Activated gamma-delta T cell treated with Interleukin-2 at 50 U/mL for 16 hours (primary cell): Measurements from ENCODE around the gene VGF.
"Not testable (repeated sequence)": the region's sequence is repeated elsewhere in the genome, so short reads cannot be mapped to it uniquely, and the experiment has no call there.

Experiments used
- DNase-seq: peaks from one replicate; pipeline ENCODE4 v3.0.0-alpha.2; 2020

Gene VGF

DNA sequence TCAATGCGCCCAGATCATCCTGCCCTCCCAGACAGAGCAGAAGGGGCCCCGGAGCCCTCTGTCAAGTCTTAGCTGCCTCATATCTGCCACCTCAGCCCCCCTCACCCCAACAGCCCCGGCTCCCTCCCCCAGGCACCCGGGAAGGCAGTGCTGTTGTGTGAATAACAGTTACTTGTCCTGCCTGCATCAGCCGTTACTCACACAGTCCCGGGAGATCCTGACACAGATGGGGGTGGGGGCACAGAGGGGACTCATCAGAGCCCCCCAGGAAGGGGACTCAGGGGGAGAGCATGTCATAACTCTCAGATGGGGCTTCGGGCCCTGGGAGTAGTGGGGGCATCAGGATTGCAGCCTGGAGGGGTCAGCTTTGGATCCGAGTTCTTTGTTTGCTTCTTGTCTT, 50.9 kb downstream of the VGF start:
- no peak for DNase-seq

DNA sequence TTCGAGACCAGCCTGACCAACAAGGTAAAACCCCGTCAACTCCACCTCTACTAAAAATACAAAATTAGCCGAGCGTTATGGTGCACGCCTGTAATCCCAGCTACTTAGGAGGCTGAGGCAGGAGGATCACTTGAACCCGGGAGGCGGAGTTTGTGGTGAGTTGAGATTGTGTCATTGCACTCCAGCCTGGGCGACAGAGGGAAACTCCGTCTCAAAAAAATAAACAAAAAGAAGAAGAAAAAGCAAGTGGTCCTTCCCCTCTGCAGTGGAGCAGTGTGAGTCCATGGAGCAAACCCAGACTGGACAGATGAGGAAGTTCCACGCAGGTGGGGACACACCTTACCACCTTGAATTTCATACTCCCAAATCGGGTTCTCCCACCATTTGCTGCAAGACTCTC, 51.5 kb downstream of the VGF start:
- DNase-seq = no peak

DNA sequence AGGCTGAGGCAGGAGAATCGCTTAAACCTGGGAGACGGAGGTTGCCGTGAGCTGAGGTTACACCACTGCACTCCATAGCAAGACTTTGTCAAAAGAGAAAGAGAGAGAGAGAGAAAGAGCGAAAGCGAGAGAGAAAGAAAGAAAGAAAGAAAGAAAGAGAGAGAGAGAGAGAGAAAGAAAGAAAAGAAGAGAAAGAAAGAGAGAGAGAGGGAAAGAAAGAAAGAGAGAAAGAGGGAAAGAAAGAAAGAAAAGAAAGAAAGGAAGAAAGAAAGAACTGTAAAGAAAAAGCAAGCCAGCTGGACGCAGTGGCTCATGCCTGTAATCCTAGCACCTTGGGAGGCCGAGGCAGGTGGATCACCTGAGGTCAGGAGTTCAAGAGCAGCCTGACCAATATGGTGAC, 52.2 kb downstream of the VGF start:
- not testable (repeated sequence) for DNase-seq
